HCT116 (cell line): ENCODE measurements around the gene ST3GAL5.

Source experiments
- POLR2A ChIP-seq: IDR thresholded peaks from 2 replicates; pipeline ENCODE4 v1.7.0; 2011; ENCODE audit warnings: borderline replicate concordance; ENCODE audit not compliant: insufficient read depth, insufficient read length; ENCODE audit errors: extremely low read depth
- RAD21 ChIP-seq: IDR thresholded peaks from 2 replicates; pipeline ENCODE4 v1.6.1; 2012; ENCODE audit warnings: low read depth, mild to moderate bottlenecking
- SIN3A ChIP-seq: IDR thresholded peaks from 2 replicates; pipeline ENCODE4 v1.6.1; 2012; ENCODE audit warnings: low read depth
- SP1 ChIP-seq: IDR thresholded peaks from 2 replicates; pipeline ENCODE4 v1.6.1; 2012; ENCODE audit warnings: low read depth
- YY1 ChIP-seq: IDR thresholded peaks from 2 replicates; pipeline ENCODE4 v1.6.1; 2011; ENCODE audit warnings: low read length, low read depth, moderate library complexity, mild to moderate bottlenecking; ENCODE audit not compliant: insufficient replicate concordance; ENCODE audit errors: extremely low read depth
- ZNF274 ChIP-seq: fragments of 200-500 bp; sonication (Bioruptor generic); IDR thresholded peaks from 2 replicates; pipeline ENCODE4 v1.6.1; 2014; ENCODE audit warnings: mild to moderate bottlenecking, low read depth, low read length, inconsistent platforms
- TF ChIP-seq, protein P1 (sequence below): IDR thresholded peaks from 2 replicates; pipeline ENCODE4 v1.6.1; 2012
- TF ChIP-seq, protein P2 (sequence below), 3 experiments: fragments of 200-600 bp in 1 of 3; sonication (generic) in 1 of 3; IDR thresholded peaks in 2 of 3; conservative IDR thresholded peaks in 1 of 3; 2 replicates each; pipeline ENCODE4 v1.5.1; 2012 to 2017; ENCODE audit warnings: low read depth in 2 of 3, low read length in 2 of 3, antibody characterized with exemption in 1 of 3, borderline replicate concordance in 1 of 3, control low read depth in 1 of 3, mild to moderate bottlenecking in 1 of 3, mixed read lengths in 1 of 3, mixed run types in 1 of 3, moderate library complexity in 1 of 3; ENCODE audit not compliant: insufficient read depth in 1 of 3

DNA sequence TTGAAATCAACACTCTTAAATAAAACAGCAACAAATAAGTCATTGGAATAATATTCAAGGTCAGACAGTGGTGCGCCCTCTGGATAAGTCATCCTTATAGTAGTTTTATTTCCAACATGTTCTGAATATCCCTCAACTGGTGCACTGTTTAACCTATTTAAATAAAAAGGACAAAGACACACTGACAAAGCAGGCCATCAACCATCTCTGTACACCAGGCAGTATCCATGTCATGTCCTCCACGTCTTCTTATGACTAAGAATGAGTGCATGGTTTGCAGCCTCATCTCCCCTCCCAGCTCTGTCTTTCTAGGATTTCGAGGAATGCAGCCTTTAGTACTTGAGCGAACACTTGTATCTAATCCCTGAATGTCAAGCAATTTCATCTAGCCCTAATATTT lies 42.4 kb downstream of the ST3GAL5 start:
- TF ChIP-seq, protein P1, sequence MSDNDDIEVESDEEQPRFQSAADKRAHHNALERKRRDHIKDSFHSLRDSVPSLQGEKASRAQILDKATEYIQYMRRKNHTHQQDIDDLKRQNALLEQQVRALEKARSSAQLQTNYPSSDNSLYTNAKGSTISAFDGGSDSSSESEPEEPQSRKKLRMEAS: no peak
- TF ChIP-seq, protein P2, sequence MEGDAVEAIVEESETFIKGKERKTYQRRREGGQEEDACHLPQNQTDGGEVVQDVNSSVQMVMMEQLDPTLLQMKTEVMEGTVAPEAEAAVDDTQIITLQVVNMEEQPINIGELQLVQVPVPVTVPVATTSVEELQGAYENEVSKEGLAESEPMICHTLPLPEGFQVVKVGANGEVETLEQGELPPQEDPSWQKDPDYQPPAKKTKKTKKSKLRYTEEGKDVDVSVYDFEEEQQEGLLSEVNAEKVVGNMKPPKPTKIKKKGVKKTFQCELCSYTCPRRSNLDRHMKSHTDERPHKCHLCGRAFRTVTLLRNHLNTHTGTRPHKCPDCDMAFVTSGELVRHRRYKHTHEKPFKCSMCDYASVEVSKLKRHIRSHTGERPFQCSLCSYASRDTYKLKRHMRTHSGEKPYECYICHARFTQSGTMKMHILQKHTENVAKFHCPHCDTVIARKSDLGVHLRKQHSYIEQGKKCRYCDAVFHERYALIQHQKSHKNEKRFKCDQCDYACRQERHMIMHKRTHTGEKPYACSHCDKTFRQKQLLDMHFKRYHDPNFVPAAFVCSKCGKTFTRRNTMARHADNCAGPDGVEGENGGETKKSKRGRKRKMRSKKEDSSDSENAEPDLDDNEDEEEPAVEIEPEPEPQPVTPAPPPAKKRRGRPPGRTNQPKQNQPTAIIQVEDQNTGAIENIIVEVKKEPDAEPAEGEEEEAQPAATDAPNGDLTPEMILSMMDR (IDR thresholded peaks at IDR 0.05 in 2 of 3, conservative IDR thresholded peaks at IDR 0.05 in 1 of 3; ENCODE audit: borderline replicate concordance in 1 of 3, insufficient read depth in 1 of 3, low read depth in 2 of 3, low read length in 2 of 3): no peak
- TF ChIP-seq RAD21 (no peak), ZNF274 (no peak), SP1 (no peak), POLR2A (no peak), YY1 (no peak), SIN3A (no peak)
